HG03064 (cell line): ENCODE measurements around the gene TMEM151A.
"Not testable (repeated sequence)": the region's sequence is repeated elsewhere in the genome, so short reads cannot be mapped to it uniquely, and the experiment has no call there.

Experiments
- ATAC-seq: cut with Tn5 transposase; IDR thresholded peaks from one replicate; pipeline ENCODE4 v1.9.1; 2021; ENCODE audit warnings: low read depth; ENCODE audit not compliant: unreplicated experiment

The TMEM151A gene

GRCh38 chr11:66320289-66320688, 28.6 kb downstream of the TMEM151A start:
- not testable (repeated sequence) for ATAC-seq

GRCh38 chr11:66320748-66321147, 29.1 kb downstream of the TMEM151A start:
- ATAC-seq = not testable (repeated sequence)

- ATAC-seq = no peak
Observed at GRCh38 chr11:66321606-66322005, 29.9 kb downstream of the TMEM151A start.

GRCh38 chr11:66322732-66323427, 31.2 kb downstream of the TMEM151A start:
- ATAC-seq = no peak

- ATAC-seq = no peak
Observed at GRCh38 chr11:66323684-66324083, 32.0 kb downstream of the TMEM151A start.

- no peak for ATAC-seq
Observed at GRCh38 chr11:66324664-66325063, 33.0 kb downstream of the TMEM151A start.

- ATAC-seq = no peak
Observed at GRCh38 chr11:66325263-66325671, 33.6 kb downstream of the TMEM151A start.

- ATAC-seq = no peak
Observed at GRCh38 chr11:66326261-66327111, 34.8 kb downstream of the TMEM151A start.

GRCh38 chr11:66327171-66328030, 35.7 kb downstream of the TMEM151A start:
- no peak for ATAC-seq

- no peak for ATAC-seq
Observed at GRCh38 chr11:66328031-66328301, 36.3 kb downstream of the TMEM151A start.

- ATAC-seq = no peak
Observed at GRCh38 chr11:66328302-66329144, 36.8 kb downstream of the TMEM151A start.

GRCh38 chr11:66329165-66329673, 37.5 kb downstream of the TMEM151A start:
- ATAC-seq = no peak

GRCh38 chr11:66330931-66331330, 39.2 kb downstream of the TMEM151A start:
- no peak for ATAC-seq

GRCh38 chr11:66331542-66332370, 40.1 kb downstream of the TMEM151A start:
- ATAC-seq = no peak

- no peak for ATAC-seq
Observed at GRCh38 chr11:66332371-66333219, 40.9 kb downstream of the TMEM151A start.

GRCh38 chr11:66333220-66333877, 41.7 kb downstream of the TMEM151A start:
- ATAC-seq = no peak

GRCh38 chr11:66333896-66334604, 42.4 kb downstream of the TMEM151A start:
- ATAC-seq = no peak
